Endothelial cell of umbilical vein (primary cell): ENCODE measurements around the gene ARHGAP29.

Experiments used
- CTCF ChIP-seq, 2 donors: IDR thresholded peaks; 1 replicate in 1 of 2; 2 replicates in 1 of 2; pipeline ENCODE4 v1.5.1; 2011; ENCODE audit warnings: low read length in 2 of 2, mild to moderate bottlenecking in 2 of 2, moderate library complexity in 2 of 2, control low read depth in 1 of 2, inconsistent platforms in 1 of 2, low read depth in 1 of 2; ENCODE audit not compliant: insufficient read depth in 1 of 2; ENCODE audit errors: extremely low read depth in 1 of 2
- POLR2AphosphoS5 ChIP-seq: IDR thresholded peaks from 2 replicates; pipeline ENCODE4 v1.6.1; 2012; ENCODE audit warnings: low read depth, mild to moderate bottlenecking, control low read depth, low read length, moderate library complexity; ENCODE audit not compliant: insufficient read depth

GRCh38 chr1:94205639-94206038 lies 31.7 kb downstream of the ARHGAP29 start:
- TF ChIP-seq CTCF (IDR thresholded peaks at IDR 0.05; ENCODE audit: extremely low read depth in 1 of 2, insufficient read depth in 1 of 2, low read depth in 1 of 2, low read length in 2 of 2) = no peak
- TF ChIP-seq POLR2AphosphoS5 = no peak
